GM18508 (cell line): ENCODE data around the gene TRIM37.

Experiments
- ATAC-seq: cut with Tn5 transposase; IDR thresholded peaks from one replicate; pipeline ENCODE4 v1.9.1; 2021; ENCODE audit warnings: moderate number of reproducible peaks; ENCODE audit not compliant: insufficient read depth, unreplicated experiment

Gene TRIM37

GRCh38 chr17:58997756-58998553 lies 108.7 kb downstream of the TRIM37 start:
- no peak for ATAC-seq

GRCh38 chr17:58996968-58997367 lies 109.7 kb downstream of the TRIM37 start:
- no peak for ATAC-seq

- no peak for ATAC-seq
Measured at GRCh38 chr17:58995247-58995940, 111.3 kb downstream of the TRIM37 start.

GRCh38 chr17:58993311-58993710 lies 113.4 kb downstream of the TRIM37 start:
- ATAC-seq: no peak

- no peak for ATAC-seq
Measured at GRCh38 chr17:58991718-58992331, 114.9 kb downstream of the TRIM37 start.

GRCh38 chr17:58989629-58990028 lies 117.1 kb downstream of the TRIM37 start:
- ATAC-seq: no peak

- no peak for ATAC-seq
Measured at GRCh38 chr17:58985971-58986370, 120.7 kb downstream of the TRIM37 start.

- no peak for ATAC-seq
Measured at GRCh38 chr17:58985367-58985766, 121.3 kb downstream of the TRIM37 start.

GRCh38 chr17:58982626-58983025 lies 124.1 kb downstream of the TRIM37 start:
- ATAC-seq: no peak

- ATAC-seq: no peak
Measured at GRCh38 chr17:58980706-58981481, 125.8 kb downstream of the TRIM37 start.

- ATAC-seq: no peak
Measured at GRCh38 chr17:58976541-58976940, 130.1 kb downstream of the TRIM37 start.

- no peak for ATAC-seq
Measured at GRCh38 chr17:58974354-58974753, 132.3 kb downstream of the TRIM37 start.

- ATAC-seq: no peak
Measured at GRCh38 chr17:58970609-58971450, 135.8 kb downstream of the TRIM37 start.

- no peak for ATAC-seq
Measured at GRCh38 chr17:58969612-58970011, 137.1 kb downstream of the TRIM37 start.

GRCh38 chr17:58969156-58969555 lies 137.5 kb downstream of the TRIM37 start:
- ATAC-seq: no peak

GRCh38 chr17:58968426-58969061 lies 138.1 kb downstream of the TRIM37 start:
- no peak for ATAC-seq

- no peak for ATAC-seq
Measured at GRCh38 chr17:58966208-58966607, 140.5 kb downstream of the TRIM37 start.

GRCh38 chr17:58965221-58965620 lies 141.5 kb downstream of the TRIM37 start:
- no peak for ATAC-seq

GRCh38 chr17:58960068-58960467 lies 146.6 kb downstream of the TRIM37 start:
- no peak for ATAC-seq
